SU-DHL-6 (cell line): ENCODE data around the gene SOX5.

ENCODE experiments used
- H2AFZ ChIP-seq: fragments of 200-600 bp; sonication (generic); 2 replicates; pipeline ENCODE4 v1.6.1; 2014; ENCODE audit warnings: low read depth, mild to moderate bottlenecking, moderate library complexity, mixed read lengths, antibody characterized with exemption, low read length; ENCODE audit not compliant: severe bottlenecking
- H3F3A ChIP-seq: fragments of 200-600 bp; shearing (Covaris generic); 2 replicates; pipeline ENCODE4 v1.6.0; 2016; ENCODE audit warnings: antibody characterized with exemption, mild to moderate bottlenecking; ENCODE audit not compliant: insufficient read depth
- H3K27ac ChIP-seq: fragments of 200-600 bp; sonication (generic); 2 replicates; pipeline ENCODE4 v1.5.1; 2016; ENCODE audit warnings: low read depth, mild to moderate bottlenecking, low read length, moderate library complexity, mixed read lengths
- H3K27me3 ChIP-seq: fragments of 200-600 bp; sonication (generic), shearing (Covaris generic); 2 replicates; pipeline ENCODE4 v1.6.0; 2014; ENCODE audit warnings: mild to moderate bottlenecking, low read length
- H3K36me3 ChIP-seq: fragments of 200-600 bp; sonication (generic); 2 replicates; pipeline ENCODE4 v1.6.1; 2014; ENCODE audit warnings: mild to moderate bottlenecking, low read length, mixed read lengths
- H3K4me2 ChIP-seq: fragments of 300-600, 200-600 bp; shearing (Covaris generic), sonication (generic); 2 replicates; pipeline ENCODE4 v1.6.0; 2014; ENCODE audit warnings: low read length, low read depth, mild to moderate bottlenecking; ENCODE audit not compliant: poor library complexity, severe bottlenecking
- H3K4me3 ChIP-seq: fragments of 200-600 bp; sonication (generic); 2 replicates; pipeline ENCODE4 v1.5.1; 2014; ENCODE audit warnings: antibody characterized with exemption, low read length, mild to moderate bottlenecking, mixed read lengths; ENCODE audit not compliant: insufficient read depth, poor library complexity, severe bottlenecking
- H3K79me2 ChIP-seq: fragments of 200-600 bp; sonication (generic); 2 replicates; pipeline ENCODE4 v1.6.1; 2014; ENCODE audit warnings: mild to moderate bottlenecking, low read length, moderate library complexity; ENCODE audit not compliant: insufficient read depth
- H3K9ac ChIP-seq: fragments of 200-600 bp; sonication (generic); 2 replicates; pipeline ENCODE4 v1.7.0; 2014; ENCODE audit warnings: mild to moderate bottlenecking, low read length
- H3K9me2 ChIP-seq: fragments of 200-600 bp; sonication (generic); replicated peaks from 2 replicates; pipeline ENCODE4 v1.6.1; 2014; ENCODE audit warnings: low read length; ENCODE audit not compliant: insufficient read depth
- H3K9me3 ChIP-seq: fragments of 200-600 bp; sonication (generic); 2 replicates; pipeline ENCODE4 v1.6.1; 2014; ENCODE audit warnings: low read length, mixed read lengths; ENCODE audit not compliant: insufficient read depth
- H4K20me1 ChIP-seq: fragments of 200-600 bp; sonication (generic); 2 replicates; pipeline ENCODE4 v1.6.1; 2014; ENCODE audit warnings: low read depth, mild to moderate bottlenecking, antibody characterized with exemption, low read length, moderate library complexity, mixed read lengths
- EZH2phosphoT487 ChIP-seq: fragments of 200-600 bp; sonication (generic), shearing (Covaris generic); conservative IDR thresholded peaks from 2 replicates; pipeline ENCODE4 v1.6.1; 2018; ENCODE audit warnings: mild to moderate bottlenecking, antibody characterized with exemption, low read length, moderate library complexity, mixed read lengths
- TF ChIP-seq, protein P1 (sequence below): fragments of 200-600 bp; sonication (generic); IDR thresholded peaks from one replicate; pipeline ENCODE4 v1.5.1; 2017; ENCODE audit warnings: antibody characterized with exemption, mild to moderate bottlenecking, low read length, moderate library complexity; ENCODE audit not compliant: insufficient read depth, poor library complexity, severe bottlenecking

Gene SOX5

DNA sequence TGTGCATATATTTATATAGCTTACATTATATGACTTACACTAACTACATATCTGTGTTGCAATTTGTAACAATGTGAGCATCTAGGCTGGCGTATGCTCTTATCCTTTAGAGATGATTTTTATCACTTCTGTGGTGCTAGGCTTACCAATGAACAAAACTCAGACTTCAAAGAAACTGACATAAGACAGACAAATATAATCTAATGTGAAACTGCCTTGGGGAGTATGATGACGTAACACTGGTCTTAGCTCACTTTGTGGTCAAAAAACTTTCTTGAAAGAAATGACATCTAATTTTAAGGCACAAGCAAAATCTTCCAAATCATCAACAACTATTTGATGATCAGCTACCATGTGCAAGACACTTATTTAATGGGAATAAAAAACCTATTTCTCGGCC is 50.0 kb downstream of the SOX5 start:
- Histone ChIP-seq H3K9me2 (no peaks in the 10 kb centered on the region), H3K9ac (no peak overlapping the region), H3K79me2 (no peaks in the 10 kb centered on the region), H3K4me3 (no peak overlapping the region), H2AFZ (no peak overlapping the region), H3K27ac (no peak overlapping the region), H4K20me1 (0 out of 2 replicates have a peak, but pooled peaks cover 3% of the 10 kb centered on the region), H3F3A (no peaks in the 10 kb centered on the region), H3K27me3 (no peaks in the 10 kb centered on the region), H3K36me3 (no peaks in the 10 kb centered on the region), H3K9me3 (no peaks in the 10 kb centered on the region), H3K4me2 (no peak overlapping the region)
- TF ChIP-seq, protein P1, sequence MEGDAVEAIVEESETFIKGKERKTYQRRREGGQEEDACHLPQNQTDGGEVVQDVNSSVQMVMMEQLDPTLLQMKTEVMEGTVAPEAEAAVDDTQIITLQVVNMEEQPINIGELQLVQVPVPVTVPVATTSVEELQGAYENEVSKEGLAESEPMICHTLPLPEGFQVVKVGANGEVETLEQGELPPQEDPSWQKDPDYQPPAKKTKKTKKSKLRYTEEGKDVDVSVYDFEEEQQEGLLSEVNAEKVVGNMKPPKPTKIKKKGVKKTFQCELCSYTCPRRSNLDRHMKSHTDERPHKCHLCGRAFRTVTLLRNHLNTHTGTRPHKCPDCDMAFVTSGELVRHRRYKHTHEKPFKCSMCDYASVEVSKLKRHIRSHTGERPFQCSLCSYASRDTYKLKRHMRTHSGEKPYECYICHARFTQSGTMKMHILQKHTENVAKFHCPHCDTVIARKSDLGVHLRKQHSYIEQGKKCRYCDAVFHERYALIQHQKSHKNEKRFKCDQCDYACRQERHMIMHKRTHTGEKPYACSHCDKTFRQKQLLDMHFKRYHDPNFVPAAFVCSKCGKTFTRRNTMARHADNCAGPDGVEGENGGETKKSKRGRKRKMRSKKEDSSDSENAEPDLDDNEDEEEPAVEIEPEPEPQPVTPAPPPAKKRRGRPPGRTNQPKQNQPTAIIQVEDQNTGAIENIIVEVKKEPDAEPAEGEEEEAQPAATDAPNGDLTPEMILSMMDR, result no peak
- no peak for TF ChIP-seq EZH2phosphoT487

DNA sequence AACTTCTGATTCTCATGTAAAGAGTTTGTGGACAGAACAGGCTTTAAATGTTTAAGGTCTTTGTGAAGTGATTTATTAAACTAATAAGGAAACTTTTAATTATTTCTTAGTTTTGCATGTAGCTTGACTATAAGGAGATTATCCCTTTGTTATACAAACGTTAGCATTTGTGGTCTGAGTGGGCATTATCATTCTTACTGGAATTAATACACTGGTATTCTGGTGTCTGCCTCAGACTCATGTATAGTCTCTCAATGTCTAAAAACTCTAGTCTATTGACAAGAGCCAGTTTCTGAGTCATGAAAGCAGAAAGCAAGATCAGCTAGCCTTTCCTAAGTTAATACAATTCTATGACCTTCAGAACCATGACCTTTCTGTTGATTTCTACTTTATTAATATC is 51.3 kb downstream of the SOX5 start:
- Histone ChIP-seq H3K9me2 (no peaks in the 10 kb centered on the region), H3K79me2 (no peaks in the 10 kb centered on the region), H2AFZ (no peak overlapping the region), H3K9ac (no peak overlapping the region), H4K20me1 (0 out of 2 replicates have a peak, but pooled peaks cover 3% of the 10 kb centered on the region), H3K36me3 (no peaks in the 10 kb centered on the region), H3K4me3 (no peak overlapping the region), H3F3A (no peaks in the 10 kb centered on the region), H3K9me3 (no peaks in the 10 kb centered on the region), H3K27me3 (no peaks in the 10 kb centered on the region), H3K4me2 (no peak overlapping the region), H3K27ac (no peak overlapping the region)
- no peak for TF ChIP-seq EZH2phosphoT487
- TF ChIP-seq, protein P1, result no peak

DNA sequence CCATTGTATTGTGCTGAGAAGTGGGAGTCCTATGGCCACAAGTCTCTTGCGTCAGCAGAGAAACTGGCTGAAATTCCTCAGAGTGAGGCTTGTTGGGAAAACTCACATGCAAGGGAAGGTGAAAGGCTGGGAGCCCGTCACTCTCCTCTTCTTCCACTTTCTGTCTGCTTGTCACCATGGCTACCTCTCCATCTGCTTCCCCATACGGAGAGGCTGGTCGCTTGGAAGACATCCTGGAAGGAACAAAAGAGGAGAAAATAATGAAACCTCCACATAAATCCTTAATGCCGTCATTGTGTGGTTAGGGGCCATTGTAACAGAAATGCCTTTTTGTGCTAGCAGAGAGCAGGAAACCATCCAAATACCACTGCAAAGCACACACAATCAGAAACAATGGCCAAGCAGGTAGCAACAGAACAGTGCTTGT is 53.7 kb downstream of the SOX5 start:
- Histone ChIP-seq H3F3A (no peaks in the 10 kb centered on the region), H3K9me2 (no peaks in the 10 kb centered on the region), H3K36me3 (no peaks in the 10 kb centered on the region), H3K9ac (no peak overlapping the region), H2AFZ (no peak overlapping the region), H3K27ac (no peak overlapping the region), H3K27me3 (0 out of 2 replicates have a peak, but pooled peaks cover 4% of the 10 kb centered on the region), H3K79me2 (no peaks in the 10 kb centered on the region), H4K20me1 (0 out of 2 replicates have a peak, but pooled peaks cover 3% of the 10 kb centered on the region), H3K9me3 (no peaks in the 10 kb centered on the region), H3K4me2 (no peak overlapping the region), H3K4me3 (no peak overlapping the region)
- no peak for TF ChIP-seq EZH2phosphoT487
- TF ChIP-seq, protein P1, result no peak

DNA sequence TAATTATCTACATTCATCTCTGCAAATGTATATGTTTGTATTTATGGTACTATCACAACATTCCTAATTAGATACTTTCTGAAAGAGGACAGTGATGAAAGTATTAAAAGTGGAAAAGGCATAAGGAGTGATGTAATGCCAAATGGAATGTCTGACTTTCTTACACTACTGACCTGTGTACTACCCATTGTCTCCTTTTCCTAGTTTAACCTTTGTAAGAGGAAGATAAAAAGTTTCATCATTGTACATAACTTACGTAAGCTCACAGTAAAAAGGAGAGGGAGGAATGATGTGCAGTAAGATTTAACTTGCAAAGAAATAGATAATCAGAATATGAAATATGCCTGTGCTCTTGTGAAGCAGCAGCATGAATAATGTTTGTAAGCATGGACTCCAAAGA is 55.9 kb downstream of the SOX5 start:
- H4K20me1 ChIP-seq, result 0 out of 2 replicates have a peak, but pooled peaks cover 3% of the 10 kb centered on the region
- no peak for TF ChIP-seq EZH2phosphoT487
- TF ChIP-seq, protein P1, result no peak

More for the DNA sequence above, 55.9 kb downstream of the SOX5 start:
- no peaks in the 10 kb centered on the region for H3K9me2 ChIP-seq
- H2AFZ ChIP-seq, result no peak overlapping the region
- no peaks in the 10 kb centered on the region for H3K36me3 ChIP-seq
- no peaks in the 10 kb centered on the region for H3K9me3 ChIP-seq
- no peaks in the 10 kb centered on the region for H3K79me2 ChIP-seq
- H3K4me3 ChIP-seq, result no peak overlapping the region
- no peak overlapping the region for H3K27ac ChIP-seq
- H3K9ac ChIP-seq, result no peak overlapping the region
- H3K27me3 ChIP-seq, result 0 out of 2 replicates have a peak, but pooled peaks cover 4% of the 10 kb centered on the region
- H3F3A ChIP-seq, result no peaks in the 10 kb centered on the region
- no peak overlapping the region for H3K4me2 ChIP-seq
